Peyer's patch (tissue), 4 donors: ENCODE data around the gene CAT. TPM values are rescaled to one million over a fixed set of nuclear protein-coding genes. Genes with fewer than 3 reads are reported as not detected.

Experiments
- DNase-seq, 3 donors: peaks; one replicate each; pipeline ENCODE4 v3.0.0-alpha.2; 2017 to 2019
- H3K27ac ChIP-seq, 4 donors: fragments of 200-600 bp; sonication (generic); one replicate each; pipeline ENCODE4 v1.5.1; 2016 to 2019
- H3K27me3 ChIP-seq, 2 donors: fragments of 200-600 bp; sonication (generic); one replicate each; pipeline ENCODE4 v1.5.1; 2019
- H3K36me3 ChIP-seq, 3 donors: fragments of 200-600 bp; sonication (generic); one replicate each; pipeline ENCODE4 v1.5.1; 2016 to 2019
- H3K4me1 ChIP-seq, 4 donors: fragments of 200-600 bp; sonication (generic); one replicate each; pipeline ENCODE4 v1.5.1; 2016 to 2019
- H3K4me3 ChIP-seq, 4 donors: fragments of 200-600 bp; sonication (generic); 1 replicate in 3 of 4; 2 replicates in 1 of 4; pipeline ENCODE4 v1.5.1; 2016 to 2019; ENCODE audit warnings: mild to moderate bottlenecking in 1 of 4
- H3K9me3 ChIP-seq, 4 donors: fragments of 200-600 bp; sonication (generic); one replicate each; pipeline ENCODE4 v1.5.1; 2016 to 2019; ENCODE audit warnings: mild to moderate bottlenecking in 1 of 4
- CTCF ChIP-seq, 6 experiments: fragments of 450-650 bp in 4 of 6; fragments of 200-600 bp in 2 of 6; sonication (generic) in 1 of 6; IDR thresholded peaks; one replicate each; pipeline ENCODE4 v1.5.1; 2017 to 2019; ENCODE audit warnings: antibody characterized with exemption in 6 of 6, mild to moderate bottlenecking in 3 of 6, moderate library complexity in 1 of 6
- POLR2A ChIP-seq, 2 donors: fragments of 450-650 bp; IDR thresholded peaks; one replicate each; pipeline ENCODE4 v1.5.1; 2017; ENCODE audit warnings: antibody characterized with exemption in 2 of 2, mild to moderate bottlenecking in 2 of 2, moderate library complexity in 2 of 2
- total RNA-seq, 4 donors: library from RNA; depleted of rRNA; stranded (reverse); fragments of >200 nt; gene quantifications; one replicate each; pipeline ENCODE4 v1.1.0, GENCODE V29; 2016

The CAT gene
- total RNA-seq, 4 donors from 2014 or later = 81.0 to 271 (median 133) TPM

GRCh38 chr11:34501500-34501899 lies 62.8 kb downstream of the CAT start:
- Histone ChIP-seq H3K4me1 (no peaks in the 10 kb centered on the region), H3K9me3 (no peaks in the 10 kb centered on the region), H3K27me3 (no peaks in the 10 kb centered on the region), H3K4me3 (no peak overlapping the region), H3K36me3 (no peaks in the 10 kb centered on the region), H3K27ac (no peak overlapping the region)
- no peak for TF ChIP-seq POLR2A (IDR thresholded peaks at IDR 0.05)
- TF ChIP-seq CTCF (IDR thresholded peaks at IDR 0.05) = no peak
- no peak for DNase-seq

GRCh38 chr11:34501949-34502348 lies 63.2 kb downstream of the CAT start:
- DNase-seq = no peak
- Histone ChIP-seq H3K27me3 (no peaks in the 10 kb centered on the region), H3K4me3 (no peak overlapping the region), H3K4me1 (no peaks in the 10 kb centered on the region), H3K36me3 (no peaks in the 10 kb centered on the region), H3K27ac (no peak overlapping the region), H3K9me3 (no peaks in the 10 kb centered on the region)
- TF ChIP-seq POLR2A (IDR thresholded peaks at IDR 0.05) (no peak), CTCF (IDR thresholded peaks at IDR 0.05) (no peak)

DNA sequence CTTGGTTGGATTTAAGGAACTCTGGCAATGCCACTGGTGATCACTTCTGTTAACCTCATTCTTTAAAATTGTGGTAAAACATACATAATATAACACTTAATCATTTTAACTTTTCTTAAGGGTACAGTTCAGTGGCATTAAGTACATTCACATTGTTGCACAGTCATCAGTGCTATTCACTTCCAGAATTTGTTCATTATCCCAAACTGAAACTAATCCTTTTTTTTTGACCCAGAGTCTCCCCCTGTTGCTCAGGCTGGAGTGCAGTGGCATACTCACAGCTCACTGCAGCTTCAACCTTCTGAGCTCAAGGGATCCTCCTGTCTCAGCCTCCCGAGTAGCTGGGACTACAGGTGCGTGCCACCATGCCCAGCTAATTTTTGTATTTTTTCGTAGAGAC lies 64.2 kb downstream of the CAT start:
- Histone ChIP-seq H3K36me3 (no peaks in the 10 kb centered on the region), H3K27ac (no peak overlapping the region), H3K27me3 (no peaks in the 10 kb centered on the region), H3K4me3 (no peak overlapping the region), H3K9me3 (no peaks in the 10 kb centered on the region), H3K4me1 (no peaks in the 10 kb centered on the region)
- DNase-seq = no peak
- TF ChIP-seq POLR2A (IDR thresholded peaks at IDR 0.05) (no peak), CTCF (IDR thresholded peaks at IDR 0.05) (no peak)

DNA sequence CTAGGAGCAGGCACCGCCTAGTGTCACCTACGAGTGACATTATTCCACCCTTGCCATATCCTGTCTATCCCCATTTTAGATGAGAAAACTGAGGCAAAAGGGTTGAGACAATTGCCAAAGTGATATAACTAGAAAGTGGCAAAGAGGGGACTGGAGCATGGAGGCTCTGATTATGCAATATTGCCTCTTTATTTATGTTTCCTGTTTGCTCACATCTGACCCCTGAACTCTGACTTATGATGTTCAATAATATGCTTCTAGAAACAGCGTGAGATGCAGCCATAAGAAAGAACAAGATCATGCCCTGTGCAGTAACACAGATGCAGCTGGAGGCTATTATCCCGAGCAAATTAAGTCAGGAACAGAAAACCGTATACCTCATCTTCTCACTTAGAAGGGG lies 67.1 kb downstream of the CAT start:
- H3K27ac ChIP-seq = no peak overlapping the region
- no peaks in the 10 kb centered on the region for H3K36me3 ChIP-seq
- no peaks in the 10 kb centered on the region for H3K9me3 ChIP-seq
- no peak overlapping the region for H3K4me3 ChIP-seq
- no peaks in the 10 kb centered on the region for H3K27me3 ChIP-seq
- DNase-seq = no peak
- no peaks in the 10 kb centered on the region for H3K4me1 ChIP-seq
- no peak for TF ChIP-seq POLR2A (IDR thresholded peaks at IDR 0.05)
- TF ChIP-seq CTCF (IDR thresholded peaks at IDR 0.05) = no peak

GRCh38 chr11:34507156-34507555 lies 68.4 kb downstream of the CAT start:
- no peaks in the 10 kb centered on the region for H3K9me3 ChIP-seq
- H3K27me3 ChIP-seq = no peaks in the 10 kb centered on the region
- TF ChIP-seq CTCF (IDR thresholded peaks at IDR 0.05) (no peak), POLR2A (IDR thresholded peaks at IDR 0.05) (no peak)
- H3K36me3 ChIP-seq = no peaks in the 10 kb centered on the region
- no peak overlapping the region for H3K4me3 ChIP-seq
- DNase-seq = no peak
- H3K4me1 ChIP-seq = no peaks in the 10 kb centered on the region
- no peak overlapping the region for H3K27ac ChIP-seq

GRCh38 chr11:34507610-34508009 lies 68.9 kb downstream of the CAT start:
- H3K9me3 ChIP-seq = no peaks in the 10 kb centered on the region
- no peak for DNase-seq
- H3K27ac ChIP-seq = no peak overlapping the region
- TF ChIP-seq POLR2A (IDR thresholded peaks at IDR 0.05) (no peak), CTCF (IDR thresholded peaks at IDR 0.05) (no peak)
- no peak overlapping the region for H3K4me3 ChIP-seq
- no peaks in the 10 kb centered on the region for H3K4me1 ChIP-seq
- no peaks in the 10 kb centered on the region for H3K36me3 ChIP-seq
- no peaks in the 10 kb centered on the region for H3K27me3 ChIP-seq
